SH-SY5Y (cell line): Measurements from ENCODE around the gene KY.

Source experiments
- GATA2 ChIP-seq: IDR thresholded peaks from 2 replicates; pipeline ENCODE4 v1.6.1; 2011; ENCODE audit warnings: mild to moderate bottlenecking, low read depth, low read length
- GATA3 ChIP-seq: IDR thresholded peaks from 2 replicates; pipeline ENCODE4 v1.6.1; 2011; ENCODE audit warnings: low read depth, mild to moderate bottlenecking, low read length, moderate library complexity

GRCh38 chr3:134690226-134690625 is 39.4 kb upstream of the KY start:
- TF ChIP-seq GATA2 (no peak), GATA3 (no peak)
